ENCODE results near the gene COL8A1.
A peak's percentile ranks its signal among the peaks of the same experiment; 100 is the strongest.

COL8A1 gene

GRCh38 chr3:99761415-99762165 is 123.2 kb downstream of the COL8A1 start:
- no peak for DNase-seq (ENCODE audit: low read depth)

GRCh38 chr3:99762901-99763300 is 124.5 kb downstream of the COL8A1 start:
- DNase-seq (ENCODE audit: low read depth) = no peak

- DNase-seq (ENCODE audit: low read depth) = no peak
These were observed 126.0 kb downstream of the COL8A1 start for GRCh38 chr3:99764377-99764776.

- DNase-seq (ENCODE audit: low read depth) = peak; percentile 84
These were observed 126.9 kb downstream of the COL8A1 start for GRCh38 chr3:99765042-99765942.

- peak; percentile 73 for DNase-seq (ENCODE audit: low read depth)
These were observed 128.9 kb downstream of the COL8A1 start for GRCh38 chr3:99767291-99767690.

GRCh38 chr3:99768126-99768525 is 129.7 kb downstream of the COL8A1 start:
- DNase-seq (ENCODE audit: low read depth) = peak; percentile 60

- no peak for DNase-seq (ENCODE audit: low read depth)
These were observed 130.6 kb downstream of the COL8A1 start for GRCh38 chr3:99768808-99769501.

- DNase-seq (ENCODE audit: low read depth) = no peak
These were observed 133.8 kb downstream of the COL8A1 start for GRCh38 chr3:99772171-99772570.

- no peak for DNase-seq (ENCODE audit: low read depth)
These were observed 134.3 kb downstream of the COL8A1 start for GRCh38 chr3:99772671-99773070.

- peak; percentile 85 for DNase-seq (ENCODE audit: low read depth)
These were observed 136.1 kb downstream of the COL8A1 start for GRCh38 chr3:99774467-99774866.

GRCh38 chr3:99776516-99777209 is 138.3 kb downstream of the COL8A1 start:
- DNase-seq (ENCODE audit: low read depth) = peak; percentile 74

GRCh38 chr3:99777210-99777549 is 138.8 kb downstream of the COL8A1 start:
- DNase-seq (ENCODE audit: low read depth) = no peak

- DNase-seq (ENCODE audit: low read depth) = no peak
These were observed 139.3 kb downstream of the COL8A1 start for GRCh38 chr3:99777708-99778107.

- DNase-seq (ENCODE audit: low read depth) = peak; percentile 81
These were observed 142.4 kb downstream of the COL8A1 start for GRCh38 chr3:99780749-99781148.

GRCh38 chr3:99781761-99782160 is 143.4 kb downstream of the COL8A1 start:
- peak; percentile 20 for DNase-seq (ENCODE audit: low read depth)

GRCh38 chr3:99783011-99783573 is 144.7 kb downstream of the COL8A1 start:
- DNase-seq (ENCODE audit: low read depth) = peak; percentile 95

GRCh38 chr3:99789011-99789721 is 150.8 kb downstream of the COL8A1 start:
- DNase-seq (ENCODE audit: low read depth) = peak; percentile 71

- no peak for DNase-seq (ENCODE audit: low read depth)
These were observed 156.1 kb downstream of the COL8A1 start for GRCh38 chr3:99794485-99794884.

- DNase-seq (ENCODE audit: low read depth) = no peak
These were observed 157.2 kb downstream of the COL8A1 start for GRCh38 chr3:99795573-99795972.

- no peak for DNase-seq (ENCODE audit: low read depth)
These were observed 161.0 kb downstream of the COL8A1 start for GRCh38 chr3:99799422-99799821.

GRCh38 chr3:99803297-99803696 is 164.9 kb downstream of the COL8A1 start:
- no peak for DNase-seq (ENCODE audit: low read depth)
